Stimulated activated CD4-positive, alpha-beta T cell treated with anti-CD3 and anti-CD28 coated beads, TNF-alpha, amount 100 ng/mL, for 48 hours (primary cell): ENCODE measurements around the gene ISOC2.

Source experiments
- DNase-seq, 3 donors: peaks; one replicate each; pipeline ENCODE4 v3.0.0-alpha.2; 2020; ENCODE audit warnings: low read depth in 3 of 3

The ISOC2 gene

GRCh38 chr19:55479045-55479444, 17.6 kb upstream of the ISOC2 start:
- no peak for DNase-seq

GRCh38 chr19:55478364-55478763, 16.9 kb upstream of the ISOC2 start:
- no peak for DNase-seq

- no peak for DNase-seq
Measured at GRCh38 chr19:55477905-55478304, 16.5 kb upstream of the ISOC2 start.

- DNase-seq, result peak; percentile 95 to 99 (median 97)
Measured at GRCh38 chr19:55476100-55476775, 14.8 kb upstream of the ISOC2 start, which contains the start of gene ZNF628. Gene ZNF628 (plus strand): TSS chr19:55476617. CDS start chr19:55479911, 3,294 bp downstream.

- no peak for DNase-seq
Measured at GRCh38 chr19:55474269-55475265, 13.1 kb upstream of the ISOC2 start.

- DNase-seq, result no peak
Measured at GRCh38 chr19:55473225-55474012, 12.0 kb upstream of the ISOC2 start.

- DNase-seq, result no peak
Measured at GRCh38 chr19:55472463-55472862, 11.0 kb upstream of the ISOC2 start.

GRCh38 chr19:55471266-55471665, 9.8 kb upstream of the ISOC2 start:
- no peak for DNase-seq

- DNase-seq, result no peak
Measured at GRCh38 chr19:55468054-55468393, 6.6 kb upstream of the ISOC2 start.

GRCh38 chr19:55467236-55468053, 6.0 kb upstream of the ISOC2 start:
- DNase-seq, result peak; percentile 34 to 61 (median 57)

- no peak for DNase-seq
Measured at GRCh38 chr19:55466241-55466614, 4.8 kb upstream of the ISOC2 start.

GRCh38 chr19:55465460-55466240, 4.2 kb upstream of the ISOC2 start:
- no peak for DNase-seq

GRCh38 chr19:55464662-55465054, 3.2 kb upstream of the ISOC2 start, which contains the start of gene C19orf85:
Gene C19orf85 (minus strand): TSS chr19:55464751. CDS start chr19:55464554, 197 bp downstream.
- DNase-seq, result no peak

GRCh38 chr19:55464039-55464661, 2.7 kb upstream of the ISOC2 start:
- no peak for DNase-seq

- DNase-seq, result no peak
Measured at GRCh38 chr19:55463583-55464031, 2.2 kb upstream of the ISOC2 start.

GRCh38 chr19:55462722-55463121, 1.3 kb upstream of the ISOC2 start:
- DNase-seq, result no peak

GRCh38 chr19:55461974-55462626, 658 bp upstream of the ISOC2 start:
- no peak for DNase-seq

GRCh38 chr19:55460670-55461258, 678 bp downstream of the ISOC2 start:
- peak in 1 of 3 donors; percentile 52 for DNase-seq
